ENCODE measurements around the gene THYN1. TPM values are rescaled to one million over a fixed set of nuclear protein-coding genes. Genes with fewer than 3 reads are reported as not detected.

THYN1 gene
- total and polyA plus RNA-seq, 9 donors = 30.0 to 44.6 (median 33.3) TPM

- H3K27me3 ChIP-seq (ENCODE audit: control insufficient read depth, insufficient read depth, low read length) = peaks cover 67% of the 10 kb centered on the region
- peak within 1 kb of the TSS; percentile 8 for H3K4me3 ChIP-seq (ENCODE audit: low read length)
- no peaks in the 10 kb centered on the region for H3K9me3 ChIP-seq (replicated peaks; ENCODE audit: control insufficient read depth, low read depth, low read length)
- H3K36me3 ChIP-seq (ENCODE audit: control insufficient read depth, insufficient read depth, low read length) = no peaks in the 10 kb centered on the region
- peaks cover 15% of the 10 kb centered on the region for H3K4me1 ChIP-seq (ENCODE audit: control insufficient read depth, insufficient read depth, low read length)
- no peak for DNase-seq
- WGBS (ENCODE audit: insufficient coverage) = 2% methylated on average over 68 of the region's 68 CpGs
- H3K27ac ChIP-seq (ENCODE audit: low read length) = no peak within 1 kb of the TSS
These were observed 22.6 kb upstream of the THYN1 start, which contains the start of gene GLB1L3 for GRCh38 chr11:134275534-134276395. Gene GLB1L3, plus strand, starts transcription at chr11:134276379. Its CDS starts 362 bp downstream, at chr11:134276741.

- WGBS (ENCODE audit: insufficient coverage) = no CpG with 5 or more reads among the region's 5 CpGs
- H3K4me3 ChIP-seq (ENCODE audit: low read length) = no peak overlapping the region
- no peaks in the 10 kb centered on the region for H3K36me3 ChIP-seq (ENCODE audit: control insufficient read depth, insufficient read depth, low read length)
- H3K4me1 ChIP-seq (ENCODE audit: control insufficient read depth, insufficient read depth, low read length) = peaks cover 15% of the 10 kb centered on the region
- no peak overlapping the region for H3K27ac ChIP-seq (ENCODE audit: low read length)
- H3K9me3 ChIP-seq (replicated peaks; ENCODE audit: control insufficient read depth, low read depth, low read length) = no peaks in the 10 kb centered on the region
- peaks cover 71% of the 10 kb centered on the region for H3K27me3 ChIP-seq (ENCODE audit: control insufficient read depth, insufficient read depth, low read length)
- DNase-seq = no peak
These were observed 22.0 kb upstream of the THYN1 start for GRCh38 chr11:134275188-134275533.

- peaks cover 68% of the 10 kb centered on the region for H3K27me3 ChIP-seq (ENCODE audit: control insufficient read depth, insufficient read depth, low read length)
- no peaks in the 10 kb centered on the region for H3K9me3 ChIP-seq (replicated peaks; ENCODE audit: control insufficient read depth, low read depth, low read length)
- DNase-seq = no peak
- peaks cover 15% of the 10 kb centered on the region for H3K4me1 ChIP-seq (ENCODE audit: control insufficient read depth, insufficient read depth, low read length)
- no peak overlapping the region for H3K27ac ChIP-seq (ENCODE audit: low read length)
- WGBS (ENCODE audit: insufficient coverage) = no CpG with 5 or more reads among the region's 3 CpGs
- no peaks in the 10 kb centered on the region for H3K36me3 ChIP-seq (ENCODE audit: control insufficient read depth, insufficient read depth, low read length)
- no peak overlapping the region for H3K4me3 ChIP-seq (ENCODE audit: low read length)
These were observed 20.2 kb upstream of the THYN1 start for GRCh38 chr11:134273317-134273712.

DNA sequence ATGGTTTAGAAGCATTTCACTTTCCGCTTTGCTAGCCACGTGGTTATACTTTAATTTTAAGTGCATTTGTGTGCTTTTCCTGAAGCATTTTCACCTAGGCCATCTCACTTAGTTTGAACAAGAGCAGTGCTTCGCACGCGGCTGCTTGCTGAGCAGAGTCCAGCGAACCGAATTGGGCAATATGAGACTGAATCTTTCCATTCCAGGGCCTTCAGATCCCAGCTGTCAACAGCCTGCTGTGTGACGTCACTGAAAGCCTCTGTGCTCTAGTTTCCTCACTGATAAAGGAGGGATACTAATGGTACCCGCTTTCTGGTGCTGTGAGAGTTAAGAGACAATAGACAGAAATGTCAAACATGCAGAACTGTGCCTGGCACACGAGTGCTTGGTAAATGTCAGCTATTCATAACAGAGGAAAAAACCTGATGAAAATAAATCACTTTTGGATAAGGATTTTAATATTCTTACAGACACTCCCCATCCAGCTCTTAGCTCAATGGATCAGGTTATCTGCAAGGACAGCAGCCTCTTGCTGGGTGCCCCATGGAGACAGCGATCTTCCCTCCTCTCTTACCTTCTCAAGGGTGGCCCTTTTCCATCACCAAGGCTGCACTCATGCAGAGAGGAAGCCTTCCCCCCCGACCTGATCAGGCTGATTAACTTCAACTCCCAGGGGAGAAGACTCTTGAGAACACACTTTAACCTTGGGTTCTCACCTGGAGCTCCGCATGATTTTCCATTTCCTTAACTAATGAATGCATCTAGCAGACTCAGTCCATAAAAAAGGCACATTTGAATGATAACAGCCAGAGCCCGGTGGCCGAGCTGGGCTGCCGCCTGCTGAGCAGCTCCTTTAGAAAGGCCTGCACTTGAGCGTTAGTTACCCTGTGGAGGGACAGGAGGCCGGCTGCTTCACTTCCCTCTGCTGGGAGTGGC lies 19.5 kb upstream of the THYN1 start:
- DNase-seq = peak; percentile 32
- no peak overlapping the region for H3K4me3 ChIP-seq (ENCODE audit: low read length)
- WGBS (ENCODE audit: insufficient coverage) = 14% methylated on average over 14 of the region's 18 CpGs
- peaks cover 15% of the 10 kb centered on the region for H3K4me1 ChIP-seq (ENCODE audit: control insufficient read depth, insufficient read depth, low read length)
- peaks cover 62% of the 10 kb centered on the region for H3K27me3 ChIP-seq (ENCODE audit: control insufficient read depth, insufficient read depth, low read length)
- no peaks in the 10 kb centered on the region for H3K36me3 ChIP-seq (ENCODE audit: control insufficient read depth, insufficient read depth, low read length)
- no peak overlapping the region for H3K27ac ChIP-seq (ENCODE audit: low read length)
- H3K9me3 ChIP-seq (replicated peaks; ENCODE audit: control insufficient read depth, low read depth, low read length) = no peaks in the 10 kb centered on the region

DNA sequence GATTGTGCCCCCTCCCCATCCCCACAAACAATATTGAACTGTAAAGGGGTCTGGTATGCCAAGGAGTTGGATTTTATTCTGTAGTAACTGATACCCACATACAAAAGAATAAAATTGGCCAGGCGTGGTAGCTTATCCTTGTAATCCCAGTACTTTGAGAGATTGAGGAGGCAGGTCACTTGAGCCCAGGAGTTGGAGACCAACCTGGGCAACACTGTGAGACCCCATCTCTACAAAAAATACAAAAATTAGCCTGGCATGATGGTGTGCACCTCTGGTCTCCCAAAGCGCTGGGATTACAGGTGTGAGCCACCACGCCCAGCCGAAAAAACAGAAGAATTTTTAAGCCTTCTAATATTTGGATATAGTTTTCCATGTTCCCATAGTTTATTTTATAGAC lies 18.8 kb upstream of the THYN1 start:
- H3K36me3 ChIP-seq (ENCODE audit: control insufficient read depth, insufficient read depth, low read length) = no peaks in the 10 kb centered on the region
- no peak for DNase-seq
- peaks cover 55% of the 10 kb centered on the region for H3K27me3 ChIP-seq (ENCODE audit: control insufficient read depth, insufficient read depth, low read length)
- H3K4me1 ChIP-seq (ENCODE audit: control insufficient read depth, insufficient read depth, low read length) = peaks cover 11% of the 10 kb centered on the region
- no peak overlapping the region for H3K4me3 ChIP-seq (ENCODE audit: low read length)
- no peaks in the 10 kb centered on the region for H3K9me3 ChIP-seq (replicated peaks; ENCODE audit: control insufficient read depth, low read depth, low read length)
- H3K27ac ChIP-seq (ENCODE audit: low read length) = no peak overlapping the region
- WGBS (ENCODE audit: insufficient coverage) = no CpG with 5 or more reads among the region's 4 CpGs

- WGBS (ENCODE audit: insufficient coverage) = 44% methylated on average over 5 of the region's 5 CpGs
- Histone ChIP-seq H3K9me3 (replicated peaks; ENCODE audit: control insufficient read depth, low read depth, low read length) (no peaks in the 10 kb centered on the region), H3K4me1 (ENCODE audit: control insufficient read depth, insufficient read depth, low read length) (no peaks in the 10 kb centered on the region), H3K27ac (ENCODE audit: low read length) (no peak overlapping the region), H3K4me3 (ENCODE audit: low read length) (no peak overlapping the region), H3K27me3 (ENCODE audit: control insufficient read depth, insufficient read depth, low read length) (peaks cover 38% of the 10 kb centered on the region), H3K36me3 (ENCODE audit: control insufficient read depth, insufficient read depth, low read length) (no peaks in the 10 kb centered on the region)
- DNase-seq = no peak
These were observed 17.1 kb upstream of the THYN1 start for GRCh38 chr11:134270250-134270714.

- Histone ChIP-seq H3K4me1 (ENCODE audit: control insufficient read depth, insufficient read depth, low read length) (no peaks in the 10 kb centered on the region), H3K27me3 (ENCODE audit: control insufficient read depth, insufficient read depth, low read length) (peaks cover 25% of the 10 kb centered on the region), H3K36me3 (ENCODE audit: control insufficient read depth, insufficient read depth, low read length) (peaks cover 11% of the 10 kb centered on the region), H3K4me3 (ENCODE audit: low read length) (no peak overlapping the region), H3K9me3 (replicated peaks; ENCODE audit: control insufficient read depth, low read depth, low read length) (no peaks in the 10 kb centered on the region), H3K27ac (ENCODE audit: low read length) (no peak overlapping the region)
- WGBS (ENCODE audit: insufficient coverage) = 75% methylated on average over 11 of the region's 11 CpGs
- DNase-seq = no peak
These were observed 14.8 kb upstream of the THYN1 start for GRCh38 chr11:134267966-134268365.

DNA sequence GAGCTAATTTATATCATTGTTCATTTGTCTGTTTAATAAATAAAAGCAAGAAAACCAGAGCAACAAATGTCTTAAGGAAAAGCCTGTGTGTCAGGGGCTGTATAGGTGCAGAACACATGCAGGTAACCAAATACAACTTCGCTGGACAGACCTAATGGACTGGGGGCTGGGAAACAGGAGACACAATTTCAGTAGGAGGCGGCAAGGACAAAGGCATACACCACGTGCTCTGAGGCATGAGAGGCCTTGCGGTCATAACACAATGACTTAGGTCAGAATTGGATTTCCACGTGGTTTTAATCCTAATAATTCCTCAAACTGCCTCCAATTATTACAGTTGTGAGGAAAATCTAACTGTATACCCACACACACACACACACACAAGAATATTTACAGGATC lies 14.3 kb upstream of the THYN1 start:
- WGBS (ENCODE audit: insufficient coverage) = 81% methylated on average over 3 of the region's 5 CpGs
- Histone ChIP-seq H3K4me1 (ENCODE audit: control insufficient read depth, insufficient read depth, low read length) (no peaks in the 10 kb centered on the region), H3K9me3 (replicated peaks; ENCODE audit: control insufficient read depth, low read depth, low read length) (no peaks in the 10 kb centered on the region), H3K27me3 (ENCODE audit: control insufficient read depth, insufficient read depth, low read length) (peaks cover 20% of the 10 kb centered on the region), H3K27ac (ENCODE audit: low read length) (no peak overlapping the region), H3K4me3 (ENCODE audit: low read length) (no peak overlapping the region), H3K36me3 (ENCODE audit: control insufficient read depth, insufficient read depth, low read length) (peaks cover 16% of the 10 kb centered on the region)
- no peak for DNase-seq

DNA sequence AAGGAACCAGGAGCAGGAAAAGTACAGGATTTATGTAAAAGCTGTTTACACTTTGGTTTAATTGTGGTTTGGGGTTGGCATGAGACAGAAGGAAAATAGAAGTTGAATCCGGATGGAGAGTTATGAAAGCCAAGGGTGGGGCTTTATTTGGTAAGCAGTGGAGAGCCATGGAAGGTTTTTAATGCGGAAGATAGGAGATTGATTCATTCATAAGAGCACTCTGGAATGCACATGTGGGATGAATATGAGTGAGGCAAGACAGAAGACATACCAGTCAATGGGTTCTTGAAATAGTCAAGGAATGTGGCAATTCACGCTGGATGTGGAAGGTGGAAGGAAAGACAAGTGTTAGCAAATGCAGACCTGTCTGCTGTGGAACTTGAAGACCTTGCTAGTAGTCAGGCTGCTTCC lies 13.7 kb upstream of the THYN1 start:
- WGBS (ENCODE audit: insufficient coverage) = 75% methylated on average over 3 of the region's 3 CpGs
- peaks cover 14% of the 10 kb centered on the region for H3K27me3 ChIP-seq (ENCODE audit: control insufficient read depth, insufficient read depth, low read length)
- H3K27ac ChIP-seq (ENCODE audit: low read length) = no peak overlapping the region
- no peak for DNase-seq
- no peaks in the 10 kb centered on the region for H3K9me3 ChIP-seq (replicated peaks; ENCODE audit: control insufficient read depth, low read depth, low read length)
- H3K4me3 ChIP-seq (ENCODE audit: low read length) = no peak overlapping the region
- H3K4me1 ChIP-seq (ENCODE audit: control insufficient read depth, insufficient read depth, low read length) = no peaks in the 10 kb centered on the region
- peaks cover 23% of the 10 kb centered on the region for H3K36me3 ChIP-seq (ENCODE audit: control insufficient read depth, insufficient read depth, low read length)

GRCh38 chr11:134266440-134266839 lies 13.3 kb upstream of the THYN1 start:
- H3K27ac ChIP-seq (ENCODE audit: low read length) = no peak overlapping the region
- 87% methylated on average over 5 of the region's 5 CpGs for WGBS (ENCODE audit: insufficient coverage)
- no peaks in the 10 kb centered on the region for H3K9me3 ChIP-seq (replicated peaks; ENCODE audit: control insufficient read depth, low read depth, low read length)
- peaks cover 10% of the 10 kb centered on the region for H3K27me3 ChIP-seq (ENCODE audit: control insufficient read depth, insufficient read depth, low read length)
- no peak overlapping the region for H3K4me3 ChIP-seq (ENCODE audit: low read length)
- H3K36me3 ChIP-seq (ENCODE audit: control insufficient read depth, insufficient read depth, low read length) = peaks cover 26% of the 10 kb centered on the region
- DNase-seq = no peak
- H3K4me1 ChIP-seq (ENCODE audit: control insufficient read depth, insufficient read depth, low read length) = no peaks in the 10 kb centered on the region

Measured in muscle of leg (tissue), 11 donors.